ENCODE measurements around the gene NACA.

The NACA gene

DNA sequence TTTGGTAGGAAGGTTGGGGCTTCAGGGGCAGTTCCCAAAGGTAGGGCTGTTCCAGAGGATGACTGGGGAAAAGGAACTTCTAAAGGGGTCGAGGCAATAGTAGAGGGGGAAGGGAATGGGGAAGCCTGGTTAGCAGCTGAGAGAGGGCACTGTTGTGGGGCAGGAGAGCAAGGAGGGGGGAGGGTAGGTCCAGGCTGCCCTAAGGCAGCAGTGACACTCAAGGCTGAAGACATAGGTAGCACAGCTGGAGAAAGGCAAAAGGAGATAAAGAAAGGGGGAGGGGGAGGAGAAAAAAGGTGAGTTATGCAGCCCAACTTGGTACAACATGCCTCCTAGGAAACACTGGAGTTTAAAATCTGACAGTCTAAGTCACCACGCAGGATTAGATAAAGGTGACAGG, 3.9 kb downstream of the NACA start:
- Histone ChIP-seq H3K36me3 (replicated peaks; ENCODE audit: insufficient read depth, low read length) (no peaks in the 10 kb centered on the region; the same call in 1 of the 2 replicates), H3K27ac (ENCODE audit: low read length) (peak overlapping the region; percentile 75; the same call in 1 of the 2 replicates), H3K79me2 (ENCODE audit: low read length) (peaks cover 87% of the 10 kb centered on the region), H3K4me3 (ENCODE audit: low read length) (peak overlapping the region; percentile 91; the same call in 1 of the 2 replicates), H3F3A (ENCODE audit: insufficient read depth, low read length) (peaks cover 77% of the 10 kb centered on the region), H3K4me2 (ENCODE audit: low read depth, low read length) (peak overlapping the region; percentile 62), H3K9ac (ENCODE audit: low read length) (peak overlapping the region; percentile 96; the same call in 1 of the 2 replicates), H3K9me3 (replicated peaks; ENCODE audit: insufficient read depth, low read length) (no peaks in the 10 kb centered on the region), H3K27me3 (replicated peaks; ENCODE audit: insufficient read depth, low read length) (no peaks in the 10 kb centered on the region), H3K4me1 (ENCODE audit: low read length) (peaks cover 64% of the 10 kb centered on the region), H4K20me1 (ENCODE audit: insufficient read depth, low read length) (peaks cover 47% of the 10 kb centered on the region), H2AFZ (ENCODE audit: low read length) (no peak overlapping the region), H3K9me2 (replicated peaks; ENCODE audit: insufficient read depth, low read length) (no peaks in the 10 kb centered on the region)
- TF ChIP-seq EZH2 (optimal IDR thresholded peaks at IDR 0.05; ENCODE audit: low read depth, low read length) (no peak), EZH2phosphoT487 (IDR thresholded peaks at IDR 0.05; ENCODE audit: low read length) (no peak)
- TF ChIP-seq, protein P1, sequence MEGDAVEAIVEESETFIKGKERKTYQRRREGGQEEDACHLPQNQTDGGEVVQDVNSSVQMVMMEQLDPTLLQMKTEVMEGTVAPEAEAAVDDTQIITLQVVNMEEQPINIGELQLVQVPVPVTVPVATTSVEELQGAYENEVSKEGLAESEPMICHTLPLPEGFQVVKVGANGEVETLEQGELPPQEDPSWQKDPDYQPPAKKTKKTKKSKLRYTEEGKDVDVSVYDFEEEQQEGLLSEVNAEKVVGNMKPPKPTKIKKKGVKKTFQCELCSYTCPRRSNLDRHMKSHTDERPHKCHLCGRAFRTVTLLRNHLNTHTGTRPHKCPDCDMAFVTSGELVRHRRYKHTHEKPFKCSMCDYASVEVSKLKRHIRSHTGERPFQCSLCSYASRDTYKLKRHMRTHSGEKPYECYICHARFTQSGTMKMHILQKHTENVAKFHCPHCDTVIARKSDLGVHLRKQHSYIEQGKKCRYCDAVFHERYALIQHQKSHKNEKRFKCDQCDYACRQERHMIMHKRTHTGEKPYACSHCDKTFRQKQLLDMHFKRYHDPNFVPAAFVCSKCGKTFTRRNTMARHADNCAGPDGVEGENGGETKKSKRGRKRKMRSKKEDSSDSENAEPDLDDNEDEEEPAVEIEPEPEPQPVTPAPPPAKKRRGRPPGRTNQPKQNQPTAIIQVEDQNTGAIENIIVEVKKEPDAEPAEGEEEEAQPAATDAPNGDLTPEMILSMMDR (IDR thresholded peaks at IDR 0.05; ENCODE audit: low read length), result no peak
- no peak for DNase-seq

DNA sequence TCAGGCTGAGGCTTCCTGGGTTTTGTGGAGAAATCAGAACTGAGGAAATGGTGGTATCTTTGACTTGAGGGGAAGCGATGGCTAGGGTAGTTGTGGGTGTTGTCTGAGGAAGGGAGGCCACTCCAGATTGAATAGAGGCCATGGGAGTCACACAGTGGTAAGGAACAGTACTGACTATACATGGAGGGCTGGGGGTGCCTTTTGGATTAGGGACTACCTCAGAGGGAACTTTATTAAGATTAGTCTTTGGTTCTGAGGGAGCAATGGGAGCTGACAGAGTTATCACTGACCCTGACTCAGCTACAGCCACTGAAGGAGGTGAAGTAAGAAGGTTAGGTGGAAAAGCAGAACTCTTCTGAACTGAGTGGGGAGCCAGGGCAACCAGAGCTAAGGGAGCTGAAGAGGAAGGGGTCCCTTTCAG, 4.4 kb downstream of the NACA start:
- Histone ChIP-seq H3K4me1 (ENCODE audit: low read length) (peaks cover 68% of the 10 kb centered on the region), H4K20me1 (ENCODE audit: insufficient read depth, low read length) (peaks cover 51% of the 10 kb centered on the region), H3K4me3 (ENCODE audit: low read length) (no peak overlapping the region; the same call in 1 of the 2 replicates), H3K36me3 (replicated peaks; ENCODE audit: insufficient read depth, low read length) (no peaks in the 10 kb centered on the region; the same call in 1 of the 2 replicates), H3K27me3 (replicated peaks; ENCODE audit: insufficient read depth, low read length) (no peaks in the 10 kb centered on the region), H3K9me2 (replicated peaks; ENCODE audit: insufficient read depth, low read length) (no peaks in the 10 kb centered on the region), H3K9me3 (replicated peaks; ENCODE audit: insufficient read depth, low read length) (no peaks in the 10 kb centered on the region), H3F3A (ENCODE audit: insufficient read depth, low read length) (peaks cover 78% of the 10 kb centered on the region), H3K79me2 (ENCODE audit: low read length) (peaks cover 92% of the 10 kb centered on the region), H3K4me2 (ENCODE audit: low read depth, low read length) (peak overlapping the region; percentile 62; the same call in 1 of the 2 replicates), H3K9ac (ENCODE audit: low read length) (peak overlapping the region; percentile 96; the same call in 1 of the 2 replicates), H2AFZ (ENCODE audit: low read length) (no peak overlapping the region), H3K27ac (ENCODE audit: low read length) (peak overlapping the region; percentile 75; the same call in 1 of the 2 replicates)
- DNase-seq, result no peak
- TF ChIP-seq, protein P1 (IDR thresholded peaks at IDR 0.05; ENCODE audit: low read length), result no peak
- no peak for TF ChIP-seq EZH2phosphoT487 (IDR thresholded peaks at IDR 0.05; ENCODE audit: low read length)

DNA sequence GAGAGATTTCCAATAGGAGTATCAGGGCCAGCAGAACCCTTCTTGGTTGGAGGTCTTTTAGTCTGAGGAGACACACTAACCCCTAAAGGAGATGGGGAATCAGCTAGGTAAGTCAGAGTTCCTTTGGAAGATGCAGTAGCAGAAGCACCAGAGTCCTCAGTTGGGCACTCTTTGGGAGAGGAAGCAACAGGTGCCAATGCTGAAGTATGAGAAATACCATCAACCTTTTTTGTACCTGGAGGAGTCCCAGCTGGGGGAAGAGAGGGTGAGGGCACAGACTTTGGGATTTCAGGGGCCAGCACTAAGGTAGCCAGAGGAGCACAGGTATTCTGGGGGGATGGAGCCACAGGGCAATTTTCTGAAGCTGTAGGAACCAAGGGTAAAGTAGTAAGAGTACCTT, 6.0 kb downstream of the NACA start:
- no peak overlapping the region; the same call in 1 of the 2 replicates for H3K9ac ChIP-seq (ENCODE audit: low read length)
- peaks cover 85% of the 10 kb centered on the region for H3F3A ChIP-seq (ENCODE audit: insufficient read depth, low read length)

More for the DNA sequence above, 6.0 kb downstream of the NACA start:
- peaks cover 57% of the 10 kb centered on the region for H4K20me1 ChIP-seq (ENCODE audit: insufficient read depth, low read length)
- no peaks in the 10 kb centered on the region for H3K27me3 ChIP-seq (replicated peaks; ENCODE audit: insufficient read depth, low read length)
- H3K4me1 ChIP-seq (ENCODE audit: low read length), result peaks cover 85% of the 10 kb centered on the region
- no peaks in the 10 kb centered on the region for H3K9me3 ChIP-seq (replicated peaks; ENCODE audit: insufficient read depth, low read length)
- no peak overlapping the region for H2AFZ ChIP-seq (ENCODE audit: low read length)
- no peak overlapping the region for H3K4me3 ChIP-seq (ENCODE audit: low read length)
- no peaks in the 10 kb centered on the region; the same call in 1 of the 2 replicates for H3K36me3 ChIP-seq (replicated peaks; ENCODE audit: insufficient read depth, low read length)
- no peaks in the 10 kb centered on the region for H3K9me2 ChIP-seq (replicated peaks; ENCODE audit: insufficient read depth, low read length)
- H3K79me2 ChIP-seq (ENCODE audit: low read length), result peaks cover 98% of the 10 kb centered on the region
- no peak for DNase-seq
- H3K4me2 ChIP-seq (ENCODE audit: low read depth, low read length), result peak overlapping the region; percentile 62; the same call in 1 of the 2 replicates
- peak overlapping the region; percentile 75; the same call in 1 of the 2 replicates for H3K27ac ChIP-seq (ENCODE audit: low read length)
- TF ChIP-seq EZH2 (optimal IDR thresholded peaks at IDR 0.05; ENCODE audit: low read depth, low read length) (no peak), EZH2phosphoT487 (IDR thresholded peaks at IDR 0.05; ENCODE audit: low read length) (no peak)
- TF ChIP-seq, protein P1 (IDR thresholded peaks at IDR 0.05; ENCODE audit: low read length), result no peak

All from MM.1S (cell line).